OCI-LY3 (cell line): ENCODE data around the gene RBM17.
A peak's percentile ranks its signal among the peaks of the same experiment; 100 is the strongest.

Source experiments
- H2AFZ ChIP-seq: fragments of 200-600, 300-600 bp; shearing (Covaris generic); 2 replicates; pipeline ENCODE4 v1.6.0; 2014; ENCODE audit warnings: antibody characterized with exemption, low read depth, low read length
- H3K27ac ChIP-seq: fragments of 200-600, 300-600 bp; sonication (generic); 2 replicates; pipeline ENCODE4 v1.5.1; 2014; ENCODE audit warnings: mild to moderate bottlenecking, low read length, moderate library complexity, mixed read lengths
- H3K27me3 ChIP-seq: fragments of 200-600, 300-600 bp; sonication (generic); 2 replicates; pipeline ENCODE4 v1.6.1; 2014; ENCODE audit warnings: low read depth, low read length, mixed read lengths
- H3K36me3 ChIP-seq: fragments of 200-600, 300-600 bp; sonication (generic); replicated peaks from 2 replicates; pipeline ENCODE3; 2014; ENCODE audit warnings: low read depth, low read length, mixed read lengths
- H3K4me1 ChIP-seq: fragments of 300-600, 200-600 bp; sonication (generic); 2 replicates; pipeline ENCODE4 v1.6.1; 2014; ENCODE audit warnings: low read length, mixed read lengths
- H3K4me2 ChIP-seq: fragments of 200-600, 300-600 bp; sonication (generic); 2 replicates; pipeline ENCODE4 v1.6.1; 2014; ENCODE audit warnings: low read length, mixed read lengths
- H3K4me3 ChIP-seq: fragments of 300-600, 200-600 bp; sonication (generic); 2 replicates; pipeline ENCODE4 v1.5.1; 2014; ENCODE audit warnings: antibody characterized with exemption, mild to moderate bottlenecking, low read length, moderate library complexity
- H3K79me2 ChIP-seq: fragments of 300-600, 200-600 bp; shearing (Covaris generic); 2 replicates; pipeline ENCODE4 v1.6.1; 2014; ENCODE audit warnings: mild to moderate bottlenecking, low read length, mixed read lengths
- H3K9ac ChIP-seq: fragments of 300-600, 200-600 bp; shearing (Covaris generic); 2 replicates; pipeline ENCODE4 v1.6.0; 2014; ENCODE audit warnings: mild to moderate bottlenecking, low read length, moderate library complexity
- H3K9me3 ChIP-seq: fragments of 200-600, 300-600 bp; shearing (Covaris generic); 2 replicates; pipeline ENCODE4 v1.6.1; 2014; ENCODE audit warnings: low read length, mixed read lengths; ENCODE audit not compliant: insufficient read depth
- H4K20me1 ChIP-seq: fragments of 200-600, 300-600 bp; sonication (generic); 2 replicates; pipeline ENCODE4 v1.6.1; 2016; ENCODE audit warnings: low read length, mixed read lengths; ENCODE audit not compliant: insufficient read depth
- EZH2phosphoT487 ChIP-seq: fragments of 200-600 bp; shearing (Covaris generic); IDR thresholded peaks from 2 replicates; pipeline ENCODE4 v1.6.1; 2018; ENCODE audit warnings: antibody characterized with exemption, mixed run types, low read depth
- TF ChIP-seq, protein P1 (sequence below): fragments of 200-600, 300-600 bp; sonication (generic); IDR thresholded peaks from 2 replicates; pipeline ENCODE4 v1.5.1; 2014; ENCODE audit warnings: antibody characterized with exemption, low read length, low read depth

Gene RBM17

DNA sequence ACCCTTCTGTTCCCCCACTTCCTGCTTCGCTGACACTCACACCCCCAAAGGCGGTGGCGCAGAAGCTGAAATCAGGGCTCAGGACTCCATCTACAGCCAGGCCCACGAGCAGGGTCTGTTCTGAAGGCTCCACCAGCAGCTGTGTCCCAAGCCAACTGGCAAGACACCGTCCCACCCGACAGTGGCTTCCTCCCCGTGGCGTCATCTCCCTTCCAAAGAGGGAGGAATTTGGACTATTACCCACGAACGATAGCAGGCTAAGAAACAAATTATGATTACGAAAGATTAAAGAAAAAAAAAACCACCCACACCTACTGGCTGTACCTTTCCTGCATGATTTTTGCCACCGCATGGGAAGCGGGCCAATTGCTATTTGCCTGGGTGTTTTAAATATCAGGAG is 54.3 kb downstream of the RBM17 start:
- Histone ChIP-seq H4K20me1 (peaks cover 20% of the 10 kb centered on the region), H3K27me3 (peaks cover 27% of the 10 kb centered on the region), H3K9me3 (no peaks in the 10 kb centered on the region), H3K79me2 (peaks cover 21% of the 10 kb centered on the region), H3K4me1 (peaks cover 24% of the 10 kb centered on the region), H3K4me2 (no peak overlapping the region), H3K27ac (no peak overlapping the region), H3K36me3 (no peaks in the 10 kb centered on the region), H3K9ac (no peak overlapping the region), H2AFZ (no peak overlapping the region), H3K4me3 (no peak overlapping the region)
- TF ChIP-seq, protein P1, sequence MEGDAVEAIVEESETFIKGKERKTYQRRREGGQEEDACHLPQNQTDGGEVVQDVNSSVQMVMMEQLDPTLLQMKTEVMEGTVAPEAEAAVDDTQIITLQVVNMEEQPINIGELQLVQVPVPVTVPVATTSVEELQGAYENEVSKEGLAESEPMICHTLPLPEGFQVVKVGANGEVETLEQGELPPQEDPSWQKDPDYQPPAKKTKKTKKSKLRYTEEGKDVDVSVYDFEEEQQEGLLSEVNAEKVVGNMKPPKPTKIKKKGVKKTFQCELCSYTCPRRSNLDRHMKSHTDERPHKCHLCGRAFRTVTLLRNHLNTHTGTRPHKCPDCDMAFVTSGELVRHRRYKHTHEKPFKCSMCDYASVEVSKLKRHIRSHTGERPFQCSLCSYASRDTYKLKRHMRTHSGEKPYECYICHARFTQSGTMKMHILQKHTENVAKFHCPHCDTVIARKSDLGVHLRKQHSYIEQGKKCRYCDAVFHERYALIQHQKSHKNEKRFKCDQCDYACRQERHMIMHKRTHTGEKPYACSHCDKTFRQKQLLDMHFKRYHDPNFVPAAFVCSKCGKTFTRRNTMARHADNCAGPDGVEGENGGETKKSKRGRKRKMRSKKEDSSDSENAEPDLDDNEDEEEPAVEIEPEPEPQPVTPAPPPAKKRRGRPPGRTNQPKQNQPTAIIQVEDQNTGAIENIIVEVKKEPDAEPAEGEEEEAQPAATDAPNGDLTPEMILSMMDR = no peak
- no peak for TF ChIP-seq EZH2phosphoT487

DNA sequence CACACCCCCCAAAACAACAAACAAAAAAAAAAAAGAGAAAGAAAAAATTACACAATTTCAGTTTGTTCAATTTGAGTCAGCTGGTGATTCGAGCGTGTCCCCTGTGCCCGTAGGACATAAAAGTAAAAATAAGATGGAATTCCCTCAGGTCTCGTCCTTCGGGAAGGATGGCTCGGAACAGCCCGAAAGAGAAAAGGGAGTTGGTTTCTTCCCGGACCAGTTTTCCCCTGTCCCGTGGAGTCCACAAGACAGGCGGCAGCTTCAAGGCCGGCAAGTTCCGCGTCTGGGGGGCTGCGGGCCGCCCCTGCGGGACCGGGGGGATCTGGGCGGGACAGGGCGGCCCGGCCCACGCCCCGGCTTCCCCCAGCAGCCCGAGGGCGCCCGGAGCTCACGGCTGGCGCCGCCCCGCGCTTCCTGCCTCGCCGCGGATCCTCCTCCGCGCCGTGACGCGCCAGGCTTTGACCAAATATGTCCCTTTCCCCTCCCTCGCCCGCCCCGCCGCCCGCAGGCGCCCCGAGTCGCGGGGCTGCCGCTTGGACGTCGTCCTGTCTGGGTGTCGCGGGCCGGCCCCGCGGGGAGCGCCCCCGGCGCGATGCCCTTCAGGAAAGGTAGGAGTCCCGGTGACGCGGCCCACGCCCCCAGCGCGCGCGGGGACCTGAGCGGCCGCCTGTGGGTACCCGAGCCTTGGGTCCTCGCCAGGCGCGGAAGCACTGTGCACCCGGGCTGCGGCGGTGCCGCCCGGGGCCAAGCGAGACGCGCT is 55.8 kb downstream of the RBM17 start:
- peaks cover 24% of the 10 kb centered on the region for H3K4me1 ChIP-seq
- TF ChIP-seq, protein P1 = no peak
- TF ChIP-seq EZH2phosphoT487 = no peak

DNA sequence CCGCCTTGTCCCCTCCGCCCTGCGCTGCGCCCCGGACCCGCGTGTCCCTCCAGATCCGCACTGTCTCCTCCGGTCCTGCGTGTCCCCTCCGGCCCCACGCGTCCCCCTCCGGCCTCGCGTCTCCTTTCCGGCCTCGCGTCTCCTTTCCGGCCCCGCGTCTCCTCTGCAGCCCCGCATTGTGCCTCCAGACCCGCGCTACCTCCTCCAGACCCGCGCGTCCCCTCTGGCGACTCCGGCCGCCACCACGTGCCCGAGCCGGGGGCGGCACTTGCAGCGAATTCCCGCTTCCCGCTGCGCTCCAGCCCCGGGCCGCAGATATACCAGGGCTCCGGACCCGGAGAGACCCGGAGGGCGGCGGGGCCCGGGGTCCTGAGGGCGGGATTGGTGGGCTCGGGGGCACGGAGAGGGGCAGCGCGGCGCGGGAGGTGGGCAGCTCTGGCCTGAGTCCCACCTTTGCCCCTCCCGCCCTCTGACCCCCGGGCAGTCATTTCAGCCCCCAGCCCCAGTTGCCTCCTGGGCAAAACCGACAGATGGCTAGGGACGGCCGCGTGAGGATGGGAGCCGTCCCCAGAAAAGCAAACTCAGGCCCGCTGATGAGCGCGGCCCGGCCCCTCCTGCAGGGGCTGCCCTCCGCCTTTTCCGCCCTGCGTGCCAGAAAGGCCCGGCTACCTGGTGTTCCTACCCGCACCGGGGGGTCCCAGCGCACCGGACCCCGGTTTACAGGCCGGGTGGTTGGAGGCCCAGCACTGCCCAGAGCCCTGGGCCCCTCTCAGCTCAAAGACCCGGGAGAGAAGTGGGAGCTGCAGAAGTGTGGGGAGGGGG is 56.5 kb downstream of the RBM17 start:
- Histone ChIP-seq H3K79me2 (peaks cover 25% of the 10 kb centered on the region), H4K20me1 (peaks cover 24% of the 10 kb centered on the region), H3K4me1 (peaks cover 22% of the 10 kb centered on the region), H3K36me3 (no peaks in the 10 kb centered on the region), H3K9ac (peak overlapping the region; percentile 84), H3K9me3 (no peaks in the 10 kb centered on the region), H2AFZ (no peak overlapping the region), H3K27ac (no peak overlapping the region), H3K4me2 (peak overlapping the region; percentile 95), H3K27me3 (peaks cover 7% of the 10 kb centered on the region), H3K4me3 (peak overlapping the region; percentile 89)
- TF ChIP-seq, protein P1 = no peak
- TF ChIP-seq EZH2phosphoT487 = no peak

More for the DNA sequence above, 55.8 kb downstream of the RBM17 start:
- Histone ChIP-seq H3K36me3 (no peaks in the 10 kb centered on the region), H3K4me2 (peak overlapping the region; percentile 95), H3K27me3 (peaks cover 15% of the 10 kb centered on the region), H3K27ac (0 out of 2 replicates have a peak overlapping the region, but pooled peaks have one; percentile 11), H4K20me1 (peaks cover 24% of the 10 kb centered on the region), H3K79me2 (peaks cover 25% of the 10 kb centered on the region), H3K9ac (peak overlapping the region; percentile 84), H3K9me3 (no peaks in the 10 kb centered on the region), H3K4me3 (peak overlapping the region; percentile 89), H2AFZ (peak overlapping the region; percentile 89)
